Measurements from ENCODE around the gene GOLGA6L10.
"Not testable (repeated sequence)": the region's sequence is repeated elsewhere in the genome, so short reads cannot be mapped to it uniquely, and the experiment has no call there.

- not testable (repeated sequence) for TF ChIP-seq CTCF (IDR thresholded peaks at IDR 0.05; ENCODE audit: borderline replicate concordance, extremely low read depth, low read length, poor library complexity, severe bottlenecking); EZH2 (IDR thresholded peaks at IDR 0.05; ENCODE audit: borderline replicate concordance, low read depth, low read length, severe bottlenecking)
Observed at GRCh38 chr15:82332711-82333602, 16.3 kb downstream of the GOLGA6L10 start.

All from DND-41 (cell line).